WI38 (cell line): ENCODE results near the gene SUGT1.

Source experiments
- H3K4me3 ChIP-seq: 2 replicates; pipeline ENCODE4 v1.5.1; 2011; ENCODE audit warnings: low read depth, mild to moderate bottlenecking, control low read depth, low read length
- CTCF ChIP-seq: IDR thresholded peaks from 2 replicates; pipeline ENCODE4 v1.5.1; 2012; ENCODE audit warnings: low read depth, mild to moderate bottlenecking, control low read depth, low read length

Gene SUGT1

GRCh38 chr13:52736891-52737290 lies 84.3 kb downstream of the SUGT1 start:
- no peak overlapping the region for H3K4me3 ChIP-seq
- TF ChIP-seq CTCF, result no peak

- no peak for TF ChIP-seq CTCF
- no peak overlapping the region for H3K4me3 ChIP-seq
These were observed 84.8 kb downstream of the SUGT1 start for GRCh38 chr13:52737451-52737850.

DNA sequence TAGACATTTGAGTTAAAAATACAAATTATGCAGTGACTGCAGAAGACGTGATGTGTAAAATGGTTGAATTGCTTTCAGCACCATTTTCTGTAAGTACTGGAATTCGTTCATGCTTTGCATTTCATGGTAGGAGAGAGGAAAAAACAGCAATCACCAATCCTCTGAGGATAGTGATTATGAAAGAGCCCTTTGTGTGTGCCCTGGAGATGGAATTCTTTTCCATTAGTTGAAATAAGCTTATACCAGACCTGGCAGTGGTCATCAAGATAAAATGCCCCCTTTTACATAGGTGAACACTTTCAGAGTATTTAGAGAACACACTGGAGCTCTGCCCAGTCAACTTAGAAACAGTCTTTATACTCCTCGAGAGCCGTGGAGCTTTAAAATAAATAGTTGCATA lies 85.3 kb downstream of the SUGT1 start:
- H3K4me3 ChIP-seq, result no peak overlapping the region

DNA sequence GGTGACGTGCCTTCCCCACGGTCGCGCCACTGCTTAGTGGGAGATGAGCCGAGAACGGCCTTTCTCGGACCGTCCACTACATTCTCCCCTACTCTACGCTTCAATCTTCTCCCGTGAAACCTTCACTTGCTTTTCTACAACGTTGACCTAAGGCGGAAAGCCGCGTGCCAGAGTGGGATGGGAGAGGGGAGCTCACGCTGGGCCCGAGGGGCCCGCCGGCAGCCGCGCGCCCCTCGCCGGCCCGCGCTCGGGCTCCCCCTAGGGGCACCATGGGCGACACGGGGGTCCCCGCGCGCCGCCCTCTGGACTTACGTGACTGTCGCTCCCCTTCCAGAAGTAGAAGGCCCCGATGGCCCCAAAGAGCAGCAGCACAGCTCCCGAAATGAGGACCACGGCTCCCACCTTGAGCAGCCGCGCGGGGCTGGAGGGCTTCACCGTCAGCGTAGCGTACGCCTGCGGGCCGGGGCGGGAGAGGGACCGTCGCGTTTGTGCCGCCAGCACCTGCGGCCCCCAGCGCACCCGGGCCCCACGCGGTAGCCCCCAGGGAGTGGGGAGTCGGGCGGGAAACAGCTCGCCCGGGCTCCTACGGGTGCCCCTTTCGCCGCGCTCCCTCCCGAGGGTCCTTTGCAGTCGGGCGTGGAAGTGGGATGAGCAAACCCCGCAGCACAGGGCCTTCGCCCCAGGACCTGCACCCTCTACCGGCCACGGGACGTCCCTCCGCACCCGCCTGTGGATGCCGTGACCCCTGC lies 86.3 kb downstream of the SUGT1 start:
- TF ChIP-seq CTCF, result peak; percentile 16; the same call in 1 of the 2 replicates
- peak overlapping the region; percentile 28 for H3K4me3 ChIP-seq

More for the DNA sequence above, 85.3 kb downstream of the SUGT1 start:
- TF ChIP-seq CTCF, result no peak

DNA sequence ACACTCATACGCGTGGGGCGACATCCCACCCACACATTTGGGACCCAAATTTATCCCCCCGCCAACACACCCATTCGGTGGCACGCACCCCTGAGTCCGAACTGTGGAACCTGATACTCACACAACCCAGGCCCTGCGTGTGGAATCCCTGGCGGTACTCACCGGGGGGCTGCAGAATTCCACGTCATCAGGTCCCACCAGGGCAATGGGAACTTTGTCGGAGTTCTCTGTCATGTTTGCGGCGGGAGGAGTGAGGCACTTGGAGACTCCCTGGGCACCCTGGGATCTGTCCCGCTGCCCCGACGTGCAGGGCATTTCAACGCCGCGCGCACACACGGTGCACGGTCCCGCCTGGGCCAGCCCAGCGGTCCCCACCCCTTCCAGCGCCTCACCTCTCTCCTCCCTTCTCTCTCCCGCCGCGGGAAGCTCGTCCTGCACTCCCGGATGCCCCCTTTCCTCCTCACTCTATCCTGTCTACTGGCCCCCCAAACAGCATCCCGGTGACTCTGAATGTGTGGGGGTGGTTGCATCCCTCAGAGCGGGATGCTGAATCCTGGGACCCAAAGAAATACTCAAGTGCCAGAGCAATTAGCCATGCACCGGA lies 86.9 kb downstream of the SUGT1 start, which contains the start of gene CNMD:
Gene CNMD (minus strand): TSS at position 353 of the 604 bp plus-strand sequence. CDS start 119 bp downstream, at position 234.
- TF ChIP-seq CTCF, result no peak
- peak within 1 kb of the TSS; percentile 28 for H3K4me3 ChIP-seq

DNA sequence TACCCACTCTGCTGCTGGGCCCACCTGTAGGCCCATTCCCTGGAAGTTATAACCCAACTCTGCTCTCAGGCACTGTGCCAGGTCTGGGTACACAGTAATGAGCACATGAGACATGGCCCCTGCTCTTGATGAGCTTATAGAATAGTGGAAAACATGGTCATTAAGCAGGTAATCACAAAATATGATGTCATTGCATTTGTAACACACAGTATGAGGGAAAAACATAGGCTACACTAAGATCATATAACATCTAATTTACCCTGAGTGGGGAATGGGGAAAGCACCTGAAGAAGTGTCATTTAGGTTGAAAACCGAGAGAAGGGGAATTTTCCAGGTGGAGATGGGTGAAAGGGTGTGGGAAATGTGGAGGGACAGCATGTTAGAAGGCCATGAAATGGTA lies 90.9 kb downstream of the SUGT1 start:
- H3K4me3 ChIP-seq, result no peak overlapping the region
- TF ChIP-seq CTCF, result no peak

DNA sequence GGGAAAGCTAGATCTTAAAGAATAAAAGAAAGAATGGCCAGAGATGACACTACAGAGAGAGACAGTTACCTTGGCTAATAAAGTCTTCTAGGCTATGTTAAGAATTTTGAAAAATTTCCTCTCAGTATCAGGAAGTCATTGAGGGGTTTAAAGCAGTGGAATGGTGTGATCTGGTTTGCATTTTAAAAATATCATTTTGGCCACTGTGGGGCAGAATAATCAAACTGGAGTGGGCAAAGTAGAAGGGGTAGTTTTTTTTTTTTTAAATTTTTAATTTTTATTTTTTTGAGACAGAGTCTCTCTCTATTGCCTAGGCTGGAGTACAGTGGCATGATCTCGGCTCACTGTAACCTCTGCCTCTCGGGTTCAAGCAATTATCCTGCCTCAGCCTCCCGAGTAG lies 91.4 kb downstream of the SUGT1 start:
- no peak overlapping the region for H3K4me3 ChIP-seq
- no peak for TF ChIP-seq CTCF
